Loucy (cell line): ENCODE data around the gene WRAP73.

Source experiments
- CTCF ChIP-seq: fragments of 200-600 bp; sonication (generic); conservative IDR thresholded peaks from 2 replicates; pipeline ENCODE4 v1.5.1; 2014; ENCODE audit warnings: mild to moderate bottlenecking, antibody characterized with exemption, low read length
- EZH2phosphoT487 ChIP-seq: fragments of 200-600 bp; IDR thresholded peaks from 2 replicates; pipeline ENCODE4 v1.6.1; 2018; ENCODE audit warnings: antibody characterized with exemption, mild to moderate bottlenecking, moderate library complexity, borderline replicate concordance

GRCh38 chr1:3607703-3608065 is 42.2 kb downstream of the WRAP73 start:
- TF ChIP-seq CTCF = no peak
- no peak for TF ChIP-seq EZH2phosphoT487
